Panc1 (cell line): ENCODE measurements around the gene PRAMEF2. TPM values are rescaled to one million over a fixed set of nuclear protein-coding genes. Genes with fewer than 3 reads are reported as not detected.
"Not testable (repeated sequence)": the region's sequence is repeated elsewhere in the genome, so short reads cannot be mapped to it uniquely, and the experiment has no call there.

Source experiments
- ATAC-seq: fragments of 200-7000 bp; cut with Tn5 transposase; 2 replicates; pipeline ENCODE4 v1.9.1; 2020; ENCODE audit warnings: mild to moderate bottlenecking, moderate library complexity
- BruUV-seq: library from RNA; stranded (reverse); fragments of 400-500 nt; replicated peaks from 2 replicates; lab custom pipeline; 2021; lab: Mats Ljungman, UMichigan
- CTCF ChIA-PET: fragments of 300-600 bp; sonication (Branson Sonifier 250); formaldehyde crosslinking; loops from one replicate; lab custom pipeline; 2022; ENCODE audit warnings: antibody characterized with exemption; lab: Charles Lee
- POLR2A ChIA-PET: fragments of 300-600 bp; sonication (Branson Sonifier 250); formaldehyde crosslinking; loops from one replicate; lab custom pipeline; 2022; ENCODE audit warnings: antibody characterized with exemption; lab: Charles Lee
- DNase-seq: peaks from one replicate; pipeline ENCODE4 v3.0.0-alpha.2; 2010; ENCODE audit warnings: low read depth, low spot score
- H3K27ac ChIP-seq: 2 replicates; pipeline ENCODE4 v1.5.1; 2011; ENCODE audit warnings: mild to moderate bottlenecking, low read length, inconsistent platforms
- H3K27me3 ChIP-seq: fragments of 200-500 bp; sonication (Bioruptor generic); 2 replicates; pipeline ENCODE4 v1.6.0; 2014; ENCODE audit warnings: low read length, inconsistent platforms; ENCODE audit not compliant: control insufficient read depth, insufficient read depth
- H3K36me3 ChIP-seq: fragments of 200-500 bp; sonication (Bioruptor generic); 2 replicates; pipeline ENCODE4 v1.5.1; 2014; ENCODE audit warnings: inconsistent platforms, mild to moderate bottlenecking, low read length, moderate library complexity; ENCODE audit not compliant: control insufficient read depth, insufficient read depth
- H3K4me1 ChIP-seq: 2 replicates; pipeline ENCODE4 v1.5.1; 2011; ENCODE audit warnings: inconsistent platforms, mild to moderate bottlenecking, low read length, moderate library complexity; ENCODE audit not compliant: control insufficient read depth, insufficient read depth
- H3K4me3 ChIP-seq, 2 experiments: 2 replicates each; pipeline ENCODE4 v1.5.1; 2011 to 2012; ENCODE audit warnings: low read depth in 2 of 2, low read length in 2 of 2, mild to moderate bottlenecking in 2 of 2, inconsistent platforms in 1 of 2, moderate library complexity in 1 of 2
- H3K9me3 ChIP-seq: fragments of 200-500 bp; sonication (Bioruptor generic); 2 replicates; pipeline ENCODE4 v1.5.1; 2014; ENCODE audit warnings: low read depth, mild to moderate bottlenecking, inconsistent platforms, low read length, moderate library complexity; ENCODE audit not compliant: control insufficient read depth, insufficient read depth
- in situ Hi-C: cut with HindIII; loops from 2 replicates; pipeline ENCODE4 v1.10.0; 2016; ENCODE audit warnings: low sequenced_read_pairs, low pct_unique_long_range_greater_than_20kb
- intact Hi-C: fragments of 100-400 bp; cut with micrococcal nuclease; formaldehyde crosslinking; loops from one replicate; pipeline ENCODE4 v1.10.0; 2022; ENCODE audit not compliant: unreplicated experiment
- total RNA-seq: library from RNA; stranded (reverse); gene quantifications from one replicate; pipeline ENCODE4 v1.2.1, GENCODE V29; 2021; ENCODE audit not compliant: unreplicated experiment

The PRAMEF2 gene
- total RNA-seq, 1 experiment from 2014 or later: not detected

DNA sequence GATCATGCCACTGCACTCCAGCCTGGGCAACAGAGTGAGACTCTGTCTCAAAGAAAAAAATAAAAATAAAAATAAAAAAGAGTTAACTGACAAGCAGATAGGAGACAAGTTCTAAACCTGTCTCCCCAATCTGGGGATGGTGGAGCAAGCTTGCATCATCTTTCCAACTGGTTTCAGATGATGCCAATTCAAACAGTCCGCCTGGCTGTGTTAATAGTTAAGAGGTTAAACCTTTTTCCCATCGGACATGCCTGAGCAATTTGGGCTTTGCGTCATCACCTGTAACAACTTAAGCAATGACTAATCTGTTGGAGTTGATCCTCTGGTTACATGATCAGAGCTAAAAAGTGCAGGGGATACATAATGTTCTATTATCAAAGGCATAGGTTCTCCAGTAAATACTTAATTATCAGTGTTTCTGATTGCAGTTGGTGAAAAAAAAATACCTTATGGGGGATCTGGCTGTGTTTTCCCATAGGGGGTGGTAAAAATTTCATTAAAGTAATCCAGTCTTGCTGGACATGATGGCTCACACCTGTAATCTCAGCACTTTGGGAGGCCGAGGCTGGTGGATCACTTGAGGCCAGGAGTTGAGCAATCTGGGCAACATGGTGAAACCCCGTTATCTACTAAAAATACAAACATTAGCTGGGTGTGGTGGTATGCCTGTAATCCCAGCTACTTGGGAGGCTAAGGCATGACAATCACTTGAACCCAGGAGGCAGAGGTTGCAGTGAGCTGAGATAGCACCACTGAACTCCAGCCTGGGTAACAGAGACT, 47.1 kb downstream of the PRAMEF2 start:
- H3K36me3 ChIP-seq, DNase-seq, H3K27me3 ChIP-seq, ATAC-seq, H3K4me3 ChIP-seq, H3K27ac ChIP-seq, intact Hi-C loops, CTCF ChIA-PET, H3K9me3 ChIP-seq, POLR2A ChIA-PET, in situ Hi-C loops, H3K4me1 ChIP-seq, BruUV-seq: not testable (repeated sequence)

Other genes with a start within 250 kb of the PRAMEF2 start
- gene DHRS3, start 238.9 kb upstream of the PRAMEF2 start, total RNA-seq: 113 TPM
- not detected for gene AADACL4, start 213.0 kb upstream of the PRAMEF2 start, total RNA-seq
- gene AADACL3, start 141.0 kb upstream of the PRAMEF2 start, total RNA-seq: not detected
- gene CFAP107, start 110.9 kb upstream of the PRAMEF2 start, total RNA-seq: not detected
- gene PRAMEF12, start 83.3 kb upstream of the PRAMEF2 start, total RNA-seq: not detected
- not detected for gene PRAMEF1, start 65.7 kb upstream of the PRAMEF2 start, total RNA-seq
- not detected for gene PRAMEF11, start 25.7 kb upstream of the PRAMEF2 start, total RNA-seq
- not detected for gene HNRNPCL1, start 8.4 kb upstream of the PRAMEF2 start, total RNA-seq
- not detected for gene PRAMEF4, start 29.1 kb downstream of the PRAMEF2 start, total RNA-seq
- gene PRAMEF10, start 41.2 kb downstream of the PRAMEF2 start, total RNA-seq: not detected
- gene PRAMEF7, start 59.5 kb downstream of the PRAMEF2 start, total RNA-seq: not detected
- gene PRAMEF6, start 90.5 kb downstream of the PRAMEF2 start, total RNA-seq: not detected
- not detected for gene PRAMEF27, start 199.5 kb downstream of the PRAMEF2 start, total RNA-seq
- gene HNRNPCL3, start 203.7 kb downstream of the PRAMEF2 start, total RNA-seq: not detected
- not detected for gene PRAMEF25, start 213.7 kb downstream of the PRAMEF2 start, total RNA-seq